Skeletal muscle satellite cell (primary cell): ENCODE results near the gene SP5.

ENCODE experiments used
- H3K27me3 ChIP-seq: 2 replicates; pipeline ENCODE4 v1.7.0; 2013; ENCODE audit warnings: low read length; ENCODE audit not compliant: control insufficient read depth, insufficient read depth
- H3K36me3 ChIP-seq: 2 replicates; pipeline ENCODE4 v1.7.0; 2013; ENCODE audit warnings: mild to moderate bottlenecking, control low read depth, low read length; ENCODE audit not compliant: insufficient read depth
- H3K4me1 ChIP-seq: 2 replicates; pipeline ENCODE4 v1.7.0; 2013; ENCODE audit warnings: low read length; ENCODE audit not compliant: control insufficient read depth, insufficient read depth
- H3K4me2 ChIP-seq: 2 replicates; pipeline ENCODE4 v1.7.0; 2013; ENCODE audit warnings: mild to moderate bottlenecking, low read length
- H3K4me3 ChIP-seq: 2 replicates; pipeline ENCODE4 v1.7.0; 2013; ENCODE audit warnings: low read length
- H3K9ac ChIP-seq: 2 replicates; pipeline ENCODE4 v1.7.0; 2013; ENCODE audit warnings: mild to moderate bottlenecking, low read depth, low read length, moderate library complexity
- H3K9me3 ChIP-seq: replicated peaks from 2 replicates; pipeline ENCODE4 v1.7.0; 2013; ENCODE audit warnings: mild to moderate bottlenecking, control low read depth, low read length

The SP5 gene

DNA sequence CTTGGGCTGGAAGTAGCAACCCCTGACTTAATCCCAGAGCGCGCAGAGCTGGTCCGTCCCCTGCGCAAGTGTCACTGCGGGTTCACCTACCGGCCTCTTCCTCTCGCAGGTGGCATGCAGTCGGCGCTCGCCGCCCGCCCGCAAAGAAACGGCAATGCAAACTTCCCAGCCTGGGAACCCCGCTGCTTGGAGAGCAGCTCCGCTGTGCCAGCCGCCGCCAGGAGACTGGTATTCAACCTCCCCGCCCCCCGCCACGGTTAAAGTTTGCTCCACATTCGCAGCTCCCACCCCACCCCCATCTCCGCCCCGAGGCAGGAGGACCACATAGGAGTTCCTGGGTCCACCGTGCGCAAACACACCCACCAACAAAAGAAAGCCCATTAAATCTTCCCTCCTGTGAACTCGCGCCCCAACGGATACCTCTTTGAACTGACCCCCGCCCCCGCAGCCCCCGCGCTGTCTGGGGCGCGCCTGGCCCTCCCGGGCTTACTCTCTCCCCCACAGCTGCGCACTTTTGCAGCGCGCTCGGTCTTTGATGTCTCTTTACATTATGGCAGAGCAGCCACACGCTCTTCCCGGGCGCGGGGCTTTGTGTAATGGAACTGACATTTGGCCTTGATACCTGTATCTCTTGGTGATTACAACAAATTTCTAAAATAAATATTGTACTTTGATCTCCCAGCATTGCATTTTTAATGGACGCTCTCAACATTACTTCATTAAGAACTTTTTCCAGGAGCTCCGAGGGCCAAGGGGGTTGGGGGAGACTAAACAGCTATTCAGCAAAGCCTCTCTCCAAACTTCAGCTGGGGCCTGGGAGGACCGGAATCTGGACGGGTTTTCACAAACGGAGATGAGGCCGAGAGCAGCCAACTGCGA is 3.1 kb upstream of the SP5 start:
- H3K4me2 ChIP-seq: no peak overlapping the region
- no peaks in the 10 kb centered on the region for H3K36me3 ChIP-seq
- H3K9me3 ChIP-seq: no peaks in the 10 kb centered on the region
- no peak overlapping the region for H3K9ac ChIP-seq
- peaks cover 20% of the 10 kb centered on the region for H3K4me1 ChIP-seq
- no peak overlapping the region for H3K4me3 ChIP-seq
- peaks cover 89% of the 10 kb centered on the region for H3K27me3 ChIP-seq

DNA sequence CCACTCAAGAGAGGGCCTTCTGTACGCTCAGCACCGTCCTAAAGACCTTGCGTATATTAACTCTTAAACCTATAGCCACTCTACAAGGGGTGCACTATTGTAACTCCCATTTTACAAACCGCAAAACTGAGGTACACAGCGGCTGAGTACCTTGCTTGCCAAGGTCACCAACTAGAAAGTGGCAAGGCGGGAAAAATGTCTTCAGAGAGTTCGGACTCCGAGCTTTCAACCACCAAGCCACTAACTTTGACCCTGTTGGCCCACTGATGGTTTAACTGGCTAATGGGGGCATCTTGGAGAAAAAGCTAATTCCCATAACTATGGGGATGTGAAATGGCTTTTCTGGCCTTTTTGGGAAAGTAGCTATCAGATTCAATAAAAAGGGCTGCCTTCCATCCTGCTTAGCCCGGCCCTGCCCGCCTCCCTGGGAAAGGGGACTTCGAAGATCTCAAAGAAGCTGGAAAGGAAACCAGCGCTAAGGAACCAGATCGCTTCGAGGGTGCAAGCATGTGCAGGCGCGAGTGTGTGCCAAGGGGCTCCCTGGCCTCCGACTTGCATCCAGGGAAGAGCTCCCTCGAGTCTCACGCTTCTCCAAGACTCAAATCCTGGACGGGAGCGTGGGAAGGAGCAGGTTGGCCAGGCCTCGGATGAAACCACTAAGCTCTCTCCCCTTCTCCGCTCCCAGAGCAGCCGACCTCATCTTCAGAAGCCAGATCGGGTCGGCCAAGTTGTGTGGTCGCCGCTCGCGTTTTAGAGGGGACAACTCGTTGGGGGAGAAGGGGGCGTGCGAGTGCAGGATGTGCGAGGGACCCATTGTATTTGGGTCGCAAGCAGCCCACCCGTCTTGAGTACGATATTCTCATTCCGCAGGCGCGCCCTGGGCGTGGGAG is 2.2 kb upstream of the SP5 start:
- Histone ChIP-seq H3K4me1 (peaks cover 22% of the 10 kb centered on the region), H3K4me3 (no peak overlapping the region)

DNA sequence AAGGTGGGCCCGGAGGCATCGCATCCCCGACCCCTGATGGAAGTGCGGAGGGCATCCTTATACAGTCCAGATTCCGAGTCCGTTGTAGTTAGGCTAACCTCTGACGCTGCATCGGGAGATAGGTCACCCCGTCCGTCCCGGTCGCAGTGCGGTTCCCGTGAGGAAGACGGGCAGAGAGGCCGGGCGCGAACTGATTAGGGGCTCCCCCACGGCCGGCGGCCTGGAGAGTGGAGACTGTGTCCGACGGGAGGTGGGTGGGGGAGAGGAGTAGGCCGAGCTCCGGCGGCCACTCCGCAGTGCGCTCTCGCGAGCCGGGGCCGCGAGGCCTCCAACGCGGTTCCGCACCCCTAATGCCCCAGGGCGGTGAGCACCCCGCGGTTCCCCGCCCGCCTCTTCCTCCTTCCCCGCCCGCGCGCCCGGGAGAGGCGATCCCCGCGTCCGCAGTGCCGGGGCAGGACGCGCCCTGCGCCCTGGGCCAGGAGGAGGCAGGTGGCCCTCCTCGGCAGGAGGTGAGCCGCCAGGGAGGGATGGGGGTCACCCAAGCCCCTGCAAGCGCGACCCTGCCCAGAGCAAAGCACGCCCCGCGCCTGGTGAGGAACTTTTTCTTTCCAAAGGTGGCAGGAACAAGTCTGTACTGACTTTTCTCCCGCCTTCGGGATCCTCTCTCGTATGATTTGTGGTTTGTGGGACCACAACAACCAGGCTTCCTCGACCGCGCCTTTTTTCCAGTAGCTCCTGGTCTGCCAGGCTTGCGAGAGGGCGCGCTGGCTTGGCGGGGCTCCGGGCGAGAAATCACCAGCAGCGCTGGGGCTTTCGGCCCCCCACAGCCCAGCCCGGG is 1.4 kb upstream of the SP5 start:
- Histone ChIP-seq H3K4me1 (peaks cover 22% of the 10 kb centered on the region), H3K4me3 (peak overlapping the region; percentile 68), H3K27me3 (peaks cover 93% of the 10 kb centered on the region), H3K36me3 (no peaks in the 10 kb centered on the region), H3K9ac (no peak overlapping the region), H3K4me2 (peak overlapping the region; percentile 83), H3K9me3 (no peaks in the 10 kb centered on the region)

More for the DNA sequence above, 2.2 kb upstream of the SP5 start:
- Histone ChIP-seq H3K4me2 (no peak overlapping the region), H3K36me3 (no peaks in the 10 kb centered on the region), H3K27me3 (peaks cover 93% of the 10 kb centered on the region), H3K9me3 (no peaks in the 10 kb centered on the region), H3K9ac (no peak overlapping the region)

DNA sequence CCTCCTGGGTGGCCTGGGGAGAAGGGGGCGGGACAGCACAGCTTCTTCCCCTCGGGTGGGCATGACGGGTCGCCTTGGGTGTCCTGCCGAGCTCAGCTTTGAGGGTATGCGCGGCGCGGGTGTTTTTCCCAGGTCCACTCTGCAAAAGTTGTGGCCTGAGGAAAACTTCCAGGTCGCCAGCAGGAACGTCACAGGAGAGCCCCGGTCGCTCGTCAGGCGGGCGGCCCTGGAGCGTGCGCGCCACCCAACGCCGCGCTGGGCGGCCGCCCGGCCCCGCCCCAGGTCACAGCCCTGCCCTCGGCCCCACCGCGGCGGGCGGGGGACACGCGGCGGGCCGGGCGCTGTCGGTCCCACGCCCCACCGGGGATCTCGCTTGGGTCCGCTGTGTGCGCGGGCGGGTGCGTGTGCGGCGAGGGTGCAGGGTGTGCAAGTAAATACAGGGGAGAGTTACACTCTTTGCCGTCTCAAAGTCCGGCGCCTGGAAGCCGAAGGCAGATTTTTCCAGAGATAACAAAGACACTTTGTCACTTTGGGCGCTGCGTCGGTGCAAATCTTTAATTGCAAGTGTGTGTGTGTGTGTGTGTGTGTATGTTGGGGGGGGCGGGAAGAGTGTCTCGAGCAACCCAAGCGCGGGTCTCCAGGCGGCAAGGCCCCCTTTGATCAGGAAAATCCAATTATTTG is 616 bp upstream of the SP5 start:
- H3K9ac ChIP-seq: no peak overlapping the region
- no peaks in the 10 kb centered on the region for H3K36me3 ChIP-seq
- H3K27me3 ChIP-seq: peaks cover 91% of the 10 kb centered on the region
- H3K9me3 ChIP-seq: no peaks in the 10 kb centered on the region
- H3K4me2 ChIP-seq: peak overlapping the region; percentile 83
- peaks cover 22% of the 10 kb centered on the region for H3K4me1 ChIP-seq
- peak overlapping the region; percentile 68 for H3K4me3 ChIP-seq

DNA sequence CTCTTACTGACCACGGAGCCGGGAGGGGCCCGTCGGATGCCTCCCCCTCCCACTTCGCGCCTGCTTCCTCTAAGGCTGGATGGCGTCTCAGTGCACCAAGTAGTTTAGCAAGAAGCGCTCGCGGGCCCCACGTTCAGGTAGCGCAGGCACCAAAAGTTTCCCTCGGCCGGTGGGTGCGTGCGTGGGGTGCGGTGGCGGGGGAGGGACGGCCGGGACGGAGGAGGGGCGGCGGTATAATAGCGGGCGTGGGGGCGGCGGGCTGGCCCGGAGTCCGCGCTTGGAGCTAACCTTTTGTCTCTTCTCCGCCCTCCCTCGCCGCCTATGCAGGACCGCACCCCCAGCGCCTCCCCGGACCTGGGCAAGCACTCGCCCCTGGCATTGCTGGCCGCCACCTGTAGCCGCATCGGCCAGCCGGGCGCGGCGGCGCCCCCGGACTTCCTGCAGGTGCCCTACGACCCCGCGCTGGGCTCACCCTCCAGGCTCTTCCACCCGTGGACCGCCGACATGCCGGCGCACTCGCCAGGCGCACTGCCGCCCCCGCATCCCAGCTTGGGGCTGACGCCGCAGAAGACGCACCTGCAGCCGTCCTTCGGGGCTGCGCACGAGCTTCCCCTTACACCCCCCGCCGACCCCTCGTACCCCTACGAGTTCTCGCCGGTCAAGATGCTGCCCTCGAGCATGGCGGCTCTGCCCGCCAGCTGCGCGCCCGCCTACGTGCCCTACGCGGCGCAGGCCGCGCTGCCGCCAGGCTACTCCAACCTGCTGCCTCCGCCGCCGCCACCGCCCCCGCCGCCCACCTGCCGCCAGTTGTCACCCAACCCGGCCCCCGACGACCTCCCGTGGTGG is 1.0 kb downstream of the SP5 start:
- Histone ChIP-seq H3K9ac (no peak overlapping the region), H3K27me3 (peaks cover 88% of the 10 kb centered on the region), H3K36me3 (no peaks in the 10 kb centered on the region), H3K4me1 (peaks cover 22% of the 10 kb centered on the region), H3K4me3 (peak overlapping the region; percentile 68), H3K4me2 (peak overlapping the region; percentile 83), H3K9me3 (no peaks in the 10 kb centered on the region)

DNA sequence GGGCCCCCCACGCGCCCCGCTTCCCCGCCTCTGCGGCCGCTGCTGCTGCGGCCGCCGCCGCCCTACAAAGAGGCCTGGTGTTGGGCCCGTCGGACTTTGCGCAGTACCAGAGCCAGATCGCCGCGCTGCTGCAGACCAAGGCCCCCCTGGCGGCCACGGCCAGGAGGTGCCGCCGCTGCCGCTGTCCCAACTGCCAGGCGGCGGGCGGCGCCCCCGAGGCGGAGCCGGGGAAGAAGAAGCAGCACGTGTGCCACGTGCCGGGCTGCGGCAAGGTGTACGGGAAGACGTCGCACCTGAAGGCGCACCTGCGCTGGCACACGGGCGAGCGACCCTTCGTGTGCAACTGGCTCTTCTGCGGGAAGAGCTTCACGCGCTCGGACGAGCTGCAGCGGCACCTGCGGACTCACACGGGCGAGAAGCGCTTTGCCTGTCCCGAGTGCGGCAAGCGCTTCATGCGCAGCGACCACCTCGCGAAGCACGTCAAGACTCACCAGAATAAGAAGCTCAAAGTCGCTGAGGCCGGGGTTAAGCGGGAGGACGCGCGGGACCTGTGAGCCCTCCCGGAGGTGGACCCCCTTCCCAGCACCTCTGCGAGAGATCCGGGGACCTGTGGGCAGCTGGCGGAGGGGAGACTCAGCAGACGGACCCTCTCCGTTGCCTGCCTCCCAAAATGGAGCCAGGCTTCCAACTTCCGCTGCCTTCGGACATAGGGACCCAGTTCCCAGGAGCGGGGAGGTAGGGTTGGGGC is 1.9 kb downstream of the SP5 start:
- peak overlapping the region; percentile 65 for H3K4me2 ChIP-seq
- H3K4me1 ChIP-seq: peaks cover 22% of the 10 kb centered on the region
- no peak overlapping the region for H3K9ac ChIP-seq
- no peak overlapping the region for H3K4me3 ChIP-seq
- no peaks in the 10 kb centered on the region for H3K9me3 ChIP-seq
- H3K27me3 ChIP-seq: peaks cover 82% of the 10 kb centered on the region
- H3K36me3 ChIP-seq: no peaks in the 10 kb centered on the region

DNA sequence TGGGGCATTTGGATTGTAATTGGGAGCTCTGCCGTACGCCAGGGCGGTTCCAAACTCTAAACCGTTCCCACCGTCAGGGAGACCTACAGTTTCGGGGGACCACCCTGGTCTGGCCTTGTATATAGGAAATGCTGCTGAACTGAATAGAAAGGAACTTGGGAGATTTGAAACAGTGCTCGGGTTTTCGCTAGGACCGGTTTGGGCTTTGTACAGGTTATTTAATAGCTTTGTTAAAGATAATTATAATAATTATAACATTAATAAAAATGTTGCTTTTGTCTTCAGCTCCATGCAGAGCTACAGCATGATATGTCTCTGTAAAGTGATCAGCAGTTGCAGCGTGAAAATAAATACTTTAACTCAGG is 2.4 kb downstream of the SP5 start:
- Histone ChIP-seq H3K9me3 (no peaks in the 10 kb centered on the region), H3K4me2 (no peak overlapping the region), H3K27me3 (peaks cover 80% of the 10 kb centered on the region), H3K36me3 (no peaks in the 10 kb centered on the region), H3K4me1 (peaks cover 22% of the 10 kb centered on the region), H3K4me3 (no peak overlapping the region), H3K9ac (no peak overlapping the region)

DNA sequence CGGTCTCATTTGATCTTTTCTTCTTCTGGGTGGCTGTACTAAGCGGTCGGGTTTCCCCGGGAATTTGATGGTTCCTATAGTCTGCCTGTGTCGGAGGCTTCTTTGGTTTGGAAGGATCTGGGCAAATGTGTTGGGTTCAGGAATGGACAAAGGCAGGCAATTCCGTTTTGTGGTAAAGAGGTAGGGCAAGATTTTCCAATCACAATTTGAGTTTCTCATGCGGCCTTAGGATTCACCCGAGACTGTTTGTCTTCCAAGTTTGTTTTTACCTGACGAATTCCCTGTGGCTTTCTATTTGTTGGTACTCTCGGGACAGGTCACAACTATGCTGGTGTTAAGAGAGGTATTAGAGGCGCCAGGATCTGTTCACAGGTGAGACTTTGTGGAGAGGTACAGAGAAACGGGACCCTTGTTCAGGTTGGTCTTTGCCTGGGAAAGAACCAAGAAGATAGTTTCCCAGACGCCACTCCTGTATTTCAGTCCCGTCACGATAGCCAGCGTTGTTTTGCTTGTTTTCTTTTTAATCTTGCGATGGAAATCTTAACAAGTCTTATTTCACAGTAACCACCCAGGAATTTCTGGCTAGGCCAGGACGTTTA is 3.0 kb downstream of the SP5 start:
- Histone ChIP-seq H3K4me2 (no peak overlapping the region), H3K4me3 (no peak overlapping the region), H3K9me3 (no peaks in the 10 kb centered on the region), H3K4me1 (peaks cover 22% of the 10 kb centered on the region), H3K36me3 (no peaks in the 10 kb centered on the region), H3K9ac (no peak overlapping the region), H3K27me3 (peaks cover 75% of the 10 kb centered on the region)

DNA sequence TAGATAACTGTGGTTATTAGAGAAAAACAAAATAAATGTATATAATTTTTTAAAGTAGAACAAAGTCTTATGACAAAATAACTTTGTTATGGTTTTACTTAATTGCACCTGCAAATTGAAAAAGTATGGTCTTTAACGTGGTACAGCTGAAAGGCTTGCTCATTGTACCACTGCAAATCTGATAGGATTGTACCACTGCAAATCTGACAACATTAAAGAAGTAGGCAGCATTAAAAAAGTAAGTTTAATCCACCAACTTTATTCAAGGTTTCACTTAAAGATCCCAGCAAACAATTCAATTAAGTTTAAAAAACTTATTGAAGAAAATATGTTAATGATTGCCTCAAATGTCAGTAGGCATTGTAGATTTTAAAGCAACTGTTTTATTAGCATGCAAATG is 4.7 kb downstream of the SP5 start:
- Histone ChIP-seq H3K9me3 (no peaks in the 10 kb centered on the region), H3K4me1 (peaks cover 14% of the 10 kb centered on the region), H3K9ac (no peak overlapping the region), H3K27me3 (peaks cover 58% of the 10 kb centered on the region), H3K4me2 (no peak overlapping the region), H3K4me3 (no peak overlapping the region), H3K36me3 (no peaks in the 10 kb centered on the region)
